Activated T-helper 9 cell treated with anti-CD3 and anti-CD28 coated beads, Interleukin-2, amount 50 U/mL, for 16 hours (primary cell): ENCODE measurements around the gene HRH3.

Experiments
- DNase-seq: peaks from one replicate; pipeline ENCODE4 v3.0.0-alpha.2; 2020; ENCODE audit warnings: low read depth

HRH3 gene

GRCh38 chr20:62219992-62220665, at the start of gene HRH3:
TSS of gene HRH3 (minus strand) at chr20:62220278. CDS start at chr20:62219970, 308 bp downstream.
- DNase-seq: peak; percentile 10

- DNase-seq: no peak
Observed at GRCh38 chr20:62269871-62270270, 49.8 kb upstream of the HRH3 start.

- DNase-seq: no peak
Observed at GRCh38 chr20:62269378-62269777, 49.3 kb upstream of the HRH3 start.

- DNase-seq: no peak
Observed at GRCh38 chr20:62268228-62268900, 48.3 kb upstream of the HRH3 start.

GRCh38 chr20:62267543-62267942, 47.5 kb upstream of the HRH3 start:
- DNase-seq: no peak

- no peak for DNase-seq
Observed at GRCh38 chr20:62266851-62267250, 46.8 kb upstream of the HRH3 start.

- DNase-seq: no peak
Observed at GRCh38 chr20:62266340-62266739, 46.3 kb upstream of the HRH3 start.

GRCh38 chr20:62265365-62265764, 45.3 kb upstream of the HRH3 start:
- no peak for DNase-seq

GRCh38 chr20:62263396-62263795, 43.3 kb upstream of the HRH3 start:
- no peak for DNase-seq

GRCh38 chr20:62262064-62262463, 42.0 kb upstream of the HRH3 start:
- DNase-seq: no peak

GRCh38 chr20:62259294-62259565, 39.2 kb upstream of the HRH3 start:
- no peak for DNase-seq

- DNase-seq: no peak
Observed at GRCh38 chr20:62258499-62259293, 38.6 kb upstream of the HRH3 start.

- DNase-seq: no peak
Observed at GRCh38 chr20:62255976-62256375, 35.9 kb upstream of the HRH3 start.

GRCh38 chr20:62254021-62254724, 34.1 kb upstream of the HRH3 start:
- DNase-seq: no peak

- no peak for DNase-seq
Observed at GRCh38 chr20:62253398-62253797, 33.3 kb upstream of the HRH3 start.

- no peak for DNase-seq
Observed at GRCh38 chr20:62252342-62252966, 32.4 kb upstream of the HRH3 start.

- DNase-seq: no peak
Observed at GRCh38 chr20:62248890-62249560, 28.9 kb upstream of the HRH3 start.

GRCh38 chr20:62246872-62247652, 27.0 kb upstream of the HRH3 start:
- no peak for DNase-seq

GRCh38 chr20:62246431-62246830, 26.4 kb upstream of the HRH3 start:
- DNase-seq: no peak

GRCh38 chr20:62245911-62246280, 25.8 kb upstream of the HRH3 start:
- no peak for DNase-seq

GRCh38 chr20:62244644-62245108, 24.6 kb upstream of the HRH3 start:
- DNase-seq: no peak
